Activated T-cell treated with anti-CD3 and anti-CD28 coated beads for 48 hours (primary cell): Measurements from ENCODE around the gene RLN1.
"Not testable (repeated sequence)": the region's sequence is repeated elsewhere in the genome, so short reads cannot be mapped to it uniquely, and the experiment has no call there.

Experiments used
- DNase-seq: peaks from one replicate; pipeline ENCODE4 v3.0.0-alpha.2; 2020; ENCODE audit warnings: low read depth

The RLN1 gene

GRCh38 chr9:5338992-5339981, at the start of gene RLN1:
Gene RLN1, minus strand, starts transcription at chr9:5339876. Its CDS starts 130 bp downstream, at chr9:5339746.
- not testable (repeated sequence) for DNase-seq

GRCh38 chr9:5389109-5389732, 49.5 kb upstream of the RLN1 start:
- peak; percentile 10 for DNase-seq

GRCh38 chr9:5388026-5388819, 48.5 kb upstream of the RLN1 start:
- no peak for DNase-seq

- DNase-seq: no peak
These were observed 44.8 kb upstream of the RLN1 start for GRCh38 chr9:5384436-5384835.

- no peak for DNase-seq
These were observed 42.8 kb upstream of the RLN1 start for GRCh38 chr9:5382479-5382878.

- DNase-seq: no peak
These were observed 36.3 kb upstream of the RLN1 start for GRCh38 chr9:5375790-5376477.

- DNase-seq: peak; percentile 21
These were observed 35.4 kb upstream of the RLN1 start for GRCh38 chr9:5375091-5375490.

GRCh38 chr9:5364294-5365024, 24.8 kb upstream of the RLN1 start:
- DNase-seq: no peak

GRCh38 chr9:5361326-5362010, 21.8 kb upstream of the RLN1 start:
- no peak for DNase-seq

- no peak for DNase-seq
These were observed 20.7 kb upstream of the RLN1 start for GRCh38 chr9:5360341-5360740.

GRCh38 chr9:5357431-5358105, 17.9 kb upstream of the RLN1 start:
- no peak for DNase-seq

- no peak for DNase-seq
These were observed 16.1 kb upstream of the RLN1 start for GRCh38 chr9:5355817-5356216.

GRCh38 chr9:5355226-5355625, 15.6 kb upstream of the RLN1 start:
- DNase-seq: no peak

GRCh38 chr9:5354184-5354583, 14.5 kb upstream of the RLN1 start:
- DNase-seq: no peak

- DNase-seq: no peak
These were observed 13.1 kb upstream of the RLN1 start for GRCh38 chr9:5352637-5353248.

GRCh38 chr9:5336688-5337087, 3.0 kb downstream of the RLN1 start:
- DNase-seq: no peak

- DNase-seq: not testable (repeated sequence)
These were observed 8.4 kb downstream of the RLN1 start for GRCh38 chr9:5331276-5331675.

- DNase-seq: peak; percentile 2
These were observed 12.7 kb downstream of the RLN1 start for GRCh38 chr9:5326893-5327548.

- DNase-seq: no peak
These were observed 13.5 kb downstream of the RLN1 start for GRCh38 chr9:5326187-5326586.
